Lung microvascular endothelial cell (primary cell): ENCODE measurements around the gene ATP13A4. TPM values are rescaled to one million over a fixed set of nuclear protein-coding genes. Genes with fewer than 3 reads are reported as not detected.

Source experiments
- DNase-seq, 2 donors: peaks; one replicate each; pipeline versions ENCODE4 v3.0.0 to v3.0.0-alpha.2; 2010; ENCODE audit warnings: low read depth in 2 of 2
- total RNA-seq: library from RNA; depleted of rRNA; stranded (reverse); fragments of >200 nt; gene quantifications from 2 replicates; pipeline ENCODE4 v1.2.1, GENCODE V29; 2014

Gene ATP13A4
- total RNA-seq, 1 donor from 2014 or later = not detected

GRCh38 chr3:193496658-193497057, 58.0 kb downstream of the ATP13A4 start:
- no peak for DNase-seq

- no peak for DNase-seq
Measured at GRCh38 chr3:193491026-193491425, 63.7 kb downstream of the ATP13A4 start.

GRCh38 chr3:193490580-193490979, 64.1 kb downstream of the ATP13A4 start:
- no peak for DNase-seq

GRCh38 chr3:193489949-193490348, 64.7 kb downstream of the ATP13A4 start:
- DNase-seq = no peak

GRCh38 chr3:193488741-193489140, 66.0 kb downstream of the ATP13A4 start:
- no peak for DNase-seq

- no peak for DNase-seq
Measured at GRCh38 chr3:193483988-193484539, 70.6 kb downstream of the ATP13A4 start.

- DNase-seq = no peak
Measured at GRCh38 chr3:193481436-193481835, 73.3 kb downstream of the ATP13A4 start.

- no peak for DNase-seq
Measured at GRCh38 chr3:193474446-193474845, 80.2 kb downstream of the ATP13A4 start.

GRCh38 chr3:193470710-193471109, 84.0 kb downstream of the ATP13A4 start:
- DNase-seq = no peak

GRCh38 chr3:193465992-193466608, 88.6 kb downstream of the ATP13A4 start:
- no peak for DNase-seq

GRCh38 chr3:193464889-193465288, 89.8 kb downstream of the ATP13A4 start:
- no peak for DNase-seq

GRCh38 chr3:193457526-193457925, 97.2 kb downstream of the ATP13A4 start:
- no peak for DNase-seq

GRCh38 chr3:193452338-193452737, 102.4 kb downstream of the ATP13A4 start:
- no peak for DNase-seq

GRCh38 chr3:193451902-193452301, 102.8 kb downstream of the ATP13A4 start:
- no peak for DNase-seq

GRCh38 chr3:193446965-193447602, 107.6 kb downstream of the ATP13A4 start:
- DNase-seq = no peak

GRCh38 chr3:193439423-193439822, 115.3 kb downstream of the ATP13A4 start:
- DNase-seq = no peak

GRCh38 chr3:193418576-193419373, 135.9 kb downstream of the ATP13A4 start:
- DNase-seq = no peak

GRCh38 chr3:193416629-193417028, 138.1 kb downstream of the ATP13A4 start:
- DNase-seq = no peak

- DNase-seq = no peak
Measured at GRCh38 chr3:193407688-193408087, 147.0 kb downstream of the ATP13A4 start.

GRCh38 chr3:193407112-193407511, 147.6 kb downstream of the ATP13A4 start:
- no peak for DNase-seq

- no peak for DNase-seq
Measured at GRCh38 chr3:193403307-193403706, 151.4 kb downstream of the ATP13A4 start.

- no peak for DNase-seq
Measured at GRCh38 chr3:193400304-193400703, 154.4 kb downstream of the ATP13A4 start.
